GM13977 (cell line): ENCODE data around the gene FOXA3.

Experiments
- DNase-seq: peaks from one replicate; pipeline ENCODE4 v3.0.0; 2012; ENCODE audit warnings: low spot score
- in situ Hi-C: fragments of 300-500 bp; cut with MboI; formaldehyde crosslinking; loops from one replicate; pipeline ENCODE4 v1.12.0; 2022; ENCODE audit warnings: low sequenced_read_pairs, low pct_unique_long_range_greater_than_20kb, mixed read lengths, inconsistent platforms; ENCODE audit not compliant: unreplicated experiment
- TF ChIP-seq, protein P1 (sequence below): IDR thresholded peaks from 2 replicates; pipeline ENCODE4 v1.5.1; 2012; ENCODE audit warnings: mild to moderate bottlenecking, control low read depth; ENCODE audit not compliant: insufficient read depth; ENCODE audit errors: extremely low read depth, missing control alignments

The FOXA3 gene

DNA sequence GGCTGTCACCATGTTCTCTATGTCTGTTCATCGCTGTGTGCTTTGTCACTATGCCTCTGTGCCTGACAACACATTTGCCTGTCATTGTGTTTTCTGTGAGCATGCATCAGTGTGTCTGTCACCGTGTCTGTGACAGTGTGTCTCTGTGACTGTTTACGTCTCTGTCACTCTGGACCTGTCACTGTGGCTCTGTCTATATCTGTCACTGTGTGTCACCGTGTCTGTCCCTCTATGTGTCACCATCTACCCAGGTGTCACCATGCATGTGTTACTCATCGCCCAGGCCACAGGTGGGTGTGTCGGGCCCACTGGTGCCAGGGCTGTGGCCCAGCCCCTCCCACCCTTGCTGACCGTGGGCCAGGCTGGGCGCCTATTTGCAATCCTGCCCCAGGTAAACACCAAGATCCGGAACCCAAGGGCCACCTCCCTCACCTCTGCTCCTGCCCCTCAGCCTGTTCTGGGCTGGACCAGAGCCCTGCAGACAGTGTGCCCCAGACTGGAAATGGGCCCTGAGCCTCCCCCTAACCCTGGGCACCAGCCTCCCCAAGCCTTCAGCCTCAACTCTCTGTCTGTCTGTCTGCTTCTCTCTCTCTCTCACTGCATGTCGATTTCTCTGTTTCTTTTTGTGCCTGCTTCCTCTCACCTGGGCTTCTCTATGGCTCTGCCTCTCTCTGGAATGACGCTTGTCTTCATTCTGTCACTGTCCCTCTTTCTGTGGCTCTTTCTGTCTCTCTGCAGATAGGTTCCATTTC lies 14.1 kb downstream of the FOXA3 start:
- TF ChIP-seq, protein P1, sequence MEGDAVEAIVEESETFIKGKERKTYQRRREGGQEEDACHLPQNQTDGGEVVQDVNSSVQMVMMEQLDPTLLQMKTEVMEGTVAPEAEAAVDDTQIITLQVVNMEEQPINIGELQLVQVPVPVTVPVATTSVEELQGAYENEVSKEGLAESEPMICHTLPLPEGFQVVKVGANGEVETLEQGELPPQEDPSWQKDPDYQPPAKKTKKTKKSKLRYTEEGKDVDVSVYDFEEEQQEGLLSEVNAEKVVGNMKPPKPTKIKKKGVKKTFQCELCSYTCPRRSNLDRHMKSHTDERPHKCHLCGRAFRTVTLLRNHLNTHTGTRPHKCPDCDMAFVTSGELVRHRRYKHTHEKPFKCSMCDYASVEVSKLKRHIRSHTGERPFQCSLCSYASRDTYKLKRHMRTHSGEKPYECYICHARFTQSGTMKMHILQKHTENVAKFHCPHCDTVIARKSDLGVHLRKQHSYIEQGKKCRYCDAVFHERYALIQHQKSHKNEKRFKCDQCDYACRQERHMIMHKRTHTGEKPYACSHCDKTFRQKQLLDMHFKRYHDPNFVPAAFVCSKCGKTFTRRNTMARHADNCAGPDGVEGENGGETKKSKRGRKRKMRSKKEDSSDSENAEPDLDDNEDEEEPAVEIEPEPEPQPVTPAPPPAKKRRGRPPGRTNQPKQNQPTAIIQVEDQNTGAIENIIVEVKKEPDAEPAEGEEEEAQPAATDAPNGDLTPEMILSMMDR, result no peak
- DNase-seq, result no peak
- in situ Hi-C loops, result no loop called here

DNA sequence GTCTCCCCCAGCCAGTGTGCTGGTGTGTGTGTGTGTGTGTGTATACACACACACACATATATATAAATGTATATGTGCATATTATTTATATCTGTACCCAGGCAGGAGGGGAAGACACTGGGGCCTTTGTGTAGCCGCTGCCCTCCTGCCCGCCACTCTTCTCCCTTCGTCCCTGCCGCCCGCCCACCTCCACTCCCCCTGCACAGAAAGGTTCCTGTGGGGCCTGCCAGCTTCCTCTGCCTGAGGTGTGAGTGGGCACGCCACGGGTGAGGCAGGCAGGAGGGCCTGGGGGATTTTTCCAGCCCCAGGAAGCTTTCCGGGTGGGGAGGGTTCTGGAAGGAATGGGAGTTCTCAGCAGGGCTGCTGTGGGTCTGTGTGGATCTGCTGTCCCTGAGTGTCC lies 14.9 kb downstream of the FOXA3 start:
- in situ Hi-C loops, result no loop called here
- DNase-seq, result no peak
- TF ChIP-seq, protein P1, result no peak

DNA sequence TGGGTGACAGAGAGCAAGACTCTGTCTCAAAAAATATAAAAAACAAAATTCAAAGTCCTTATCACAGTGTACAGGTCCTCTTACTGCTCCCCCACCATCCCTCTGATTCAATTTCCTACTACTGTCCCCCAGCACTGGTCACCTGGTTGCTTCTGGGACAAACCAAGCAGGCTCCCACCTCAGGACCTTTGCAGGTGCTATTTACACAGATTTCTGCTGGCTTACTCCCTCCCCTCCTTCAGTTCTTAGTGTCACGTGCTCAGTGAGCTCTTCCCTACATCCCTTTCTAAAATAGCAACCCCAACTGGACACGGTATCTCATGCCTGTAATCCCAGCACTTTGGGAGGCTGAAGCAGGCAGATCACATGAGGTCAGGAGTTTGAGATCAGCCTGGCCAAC lies 15.8 kb downstream of the FOXA3 start:
- in situ Hi-C loops, result no loop called here
- TF ChIP-seq, protein P1, result no peak
- no peak for DNase-seq

DNA sequence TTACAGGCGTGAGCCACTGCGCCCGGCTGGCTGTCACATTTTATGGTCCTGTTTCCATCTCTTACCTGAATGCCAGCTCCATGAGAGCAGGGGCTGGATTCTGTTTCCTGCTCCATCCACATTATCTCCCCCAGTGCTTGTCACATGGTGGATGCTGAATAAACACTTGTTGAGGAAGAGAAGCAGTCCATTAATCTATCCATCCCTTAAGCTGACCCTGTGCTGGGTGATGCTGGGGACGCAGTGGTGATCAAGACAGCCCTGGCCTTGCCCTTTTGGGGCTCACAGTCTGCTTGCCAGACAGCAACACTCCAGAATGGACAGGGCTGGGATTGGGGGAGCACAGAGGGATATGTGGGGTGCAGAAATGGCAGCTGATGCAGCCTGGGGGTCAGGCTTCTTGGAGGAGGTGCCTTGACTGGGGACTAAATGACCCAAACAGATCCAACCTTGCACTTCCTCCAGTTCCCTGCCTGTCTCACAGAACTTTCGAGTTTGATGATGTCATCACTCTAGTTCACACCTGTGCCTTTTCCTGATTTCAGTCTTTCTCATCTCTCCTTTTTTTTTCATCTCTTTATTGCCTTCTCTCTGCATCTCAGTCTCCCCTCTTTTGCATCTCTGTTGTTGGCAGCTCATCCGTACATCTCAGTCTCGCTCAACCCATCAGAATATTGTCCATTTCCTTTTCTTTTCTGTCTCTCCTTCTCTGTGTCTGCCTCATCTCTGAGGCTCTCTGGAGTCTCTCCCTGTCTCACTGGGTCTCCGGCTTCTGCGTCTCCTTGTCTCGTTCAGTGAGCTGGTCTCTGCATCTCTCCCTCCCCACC lies 17.2 kb downstream of the FOXA3 start:
- DNase-seq, result no peak
- in situ Hi-C loops, result no loop called here
- TF ChIP-seq, protein P1, result no peak

DNA sequence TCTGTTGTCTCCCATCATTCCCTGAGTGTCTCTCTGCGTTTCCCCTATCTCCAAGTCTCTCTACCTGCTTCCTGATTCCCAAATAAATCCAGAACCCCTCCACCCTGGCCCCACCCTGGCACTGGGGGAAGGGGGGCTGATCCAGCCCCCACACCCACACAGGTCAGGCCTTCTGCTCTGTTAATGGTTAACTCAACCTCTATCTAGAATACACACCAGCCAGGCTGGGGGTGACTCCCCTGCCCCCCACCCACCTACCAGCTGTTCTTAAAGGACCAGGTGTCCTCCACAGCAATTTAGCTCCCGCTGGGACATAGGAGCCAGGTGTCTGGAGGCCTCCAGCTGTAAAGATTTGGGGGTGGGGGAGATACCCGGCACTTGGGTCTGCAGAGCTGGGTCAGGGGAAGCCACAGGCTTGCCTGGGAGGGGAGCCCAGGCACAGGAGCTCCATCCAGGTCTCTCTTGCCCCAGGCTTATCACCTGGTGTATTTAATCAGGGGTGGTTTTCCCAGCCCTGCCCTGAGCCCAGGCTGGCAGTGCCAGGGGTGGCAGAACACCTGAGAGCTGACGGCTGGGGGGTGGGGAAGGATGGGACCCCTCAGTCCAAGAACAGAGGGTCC lies 17.9 kb downstream of the FOXA3 start:
- TF ChIP-seq, protein P1, result no peak
- DNase-seq, result no peak
- in situ Hi-C loops, result no loop called here

DNA sequence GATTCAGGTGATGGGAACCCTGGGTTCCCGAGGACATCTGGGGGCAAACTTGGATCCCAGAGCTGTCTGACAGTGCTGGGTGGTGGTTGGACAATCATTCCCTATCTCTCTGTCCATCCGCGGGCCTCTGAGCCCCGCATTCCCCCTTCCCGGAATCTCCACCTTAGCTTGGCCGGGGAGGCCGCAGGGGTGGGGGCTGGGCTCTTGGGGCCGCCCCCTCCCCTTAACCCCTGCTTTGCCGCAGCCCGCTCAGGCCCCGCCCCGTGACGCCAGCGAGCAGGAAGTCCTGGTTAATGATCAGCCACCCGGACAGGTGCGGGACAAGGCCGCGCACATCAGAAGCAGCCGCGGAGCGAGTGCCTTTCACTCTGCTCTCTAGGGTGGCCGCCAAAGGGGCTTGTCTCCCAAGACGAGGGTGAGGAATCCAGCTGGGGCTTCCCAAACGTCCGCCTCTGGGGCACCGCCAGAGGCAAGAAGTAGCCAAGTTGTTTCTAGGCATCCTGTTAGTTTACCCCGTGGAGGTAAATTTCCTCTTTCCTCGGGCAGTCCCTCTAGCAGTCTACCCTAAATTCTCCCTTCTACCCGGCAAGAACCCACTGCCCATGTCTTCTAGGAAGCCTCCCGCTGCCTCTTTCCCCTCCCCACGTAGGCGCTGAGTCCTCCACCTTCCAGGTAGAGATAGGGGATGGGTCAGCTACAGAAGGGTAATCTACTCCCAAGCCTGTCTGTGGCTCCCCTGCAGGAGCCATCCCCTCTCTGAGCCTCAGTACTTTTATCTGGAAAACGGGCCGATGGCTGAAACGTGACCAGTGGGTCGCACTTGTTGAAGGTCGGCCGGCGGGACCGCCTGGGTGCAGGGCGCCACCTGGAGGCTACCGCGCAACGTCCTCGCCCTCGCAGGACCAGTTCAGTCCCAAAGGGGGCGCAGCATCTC lies 18.8 kb downstream of the FOXA3 start:
- in situ Hi-C loops, result no loop called here
- TF ChIP-seq, protein P1, result peak; percentile 100
- DNase-seq, result peak; percentile 93
